A549 treated with Hydrocortisone at 1 μM for 4 hours (cell line): ENCODE data around the gene SRF. TPM values are rescaled to one million over a fixed set of nuclear protein-coding genes. Genes with fewer than 3 reads are reported as not detected.

Experiments
- total RNA-seq: library from RNA; stranded (reverse); fragments of 200-300 nt; extraction: Qiagen RNA extraction; gene quantifications from 5 replicates; pipeline ENCODE4 v1.2.3, GENCODE V29; 2022

Gene SRF
- 13.9 to 17.0 TPM (median 15.7 TPM) in 5 replicates for total RNA-seq

GRCh38 chr6:43170931-43171706, at the start of gene SRF:
TSS of gene SRF (plus strand) at chr6:43171269. CDS start at chr6:43171657, 388 bp downstream.

GRCh38 chr6:43181942-43182860, 11.1 kb downstream of the SRF start, which contains the start of gene CUL9:
TSS of gene CUL9 (plus strand) at chr6:43182196. CDS start at chr6:43184311, 2,115 bp downstream.

GRCh38 chr6:43228951-43229802, 58.1 kb downstream of the SRF start, which contains the start of gene DNPH1:
TSS of gene DNPH1 (minus strand) at chr6:43229481. CDS start at chr6:43229456, 25 bp downstream.

Other genes with a start within 250 kb of the SRF start
- 36.4 to 43.0 TPM (median 40.4 TPM) in 5 replicates for gene CNPY3, start 241.8 kb upstream of the SRF start, total RNA-seq
- gene GNMT, start 210.5 kb upstream of the SRF start, total RNA-seq = 0.13 to 0.31 TPM (median 0.21 TPM) in 3 of 5 replicates, not detected in the others
- gene PEX6, start 192.1 kb upstream of the SRF start, total RNA-seq = 7.8 to 9.7 TPM (median 9.0 TPM) in 5 replicates
- 23.1 to 33.3 TPM (median 25.7 TPM) in 5 replicates for gene PPP2R5D, start 186.7 kb upstream of the SRF start, total RNA-seq
- gene MEA1, start 157.3 kb upstream of the SRF start, total RNA-seq = 87.9 to 98.7 TPM (median 90.9 TPM) in 5 replicates
- gene KLHDC3, start 157.0 kb upstream of the SRF start, total RNA-seq = 27.1 to 27.9 TPM (median 27.6 TPM) in 5 replicates
- 65.6 to 79.1 TPM (median 68.6 TPM) in 5 replicates for gene RRP36, start 149.6 kb upstream of the SRF start, total RNA-seq
- 6.5 to 8.8 TPM (median 7.8 TPM) in 5 replicates for gene CUL7, start 117.4 kb upstream of the SRF start, total RNA-seq
- 52.9 to 63.2 TPM (median 55.8 TPM) in 5 replicates for gene MRPL2, start 111.8 kb upstream of the SRF start, total RNA-seq
- 6.3 to 8.2 TPM (median 6.7 TPM) in 5 replicates for gene KLC4, start 111.6 kb upstream of the SRF start, total RNA-seq
- gene PTK7, start 95.0 kb upstream of the SRF start, total RNA-seq = 3.9 to 5.1 TPM (median 4.6 TPM) in 5 replicates
- 7.7 to 9.5 TPM (median 8.8 TPM) in 5 replicates for gene CUL9, start 10.9 kb downstream of the SRF start, total RNA-seq
- 64.3 to 99.4 TPM (median 97.9 TPM) in 5 replicates for gene DNPH1, start 58.2 kb downstream of the SRF start, total RNA-seq
- 0.05 to 0.07 TPM (median 0.06 TPM) in 5 replicates for gene TTBK1, start 72.2 kb downstream of the SRF start, total RNA-seq
- not detected in 5 replicates for gene SLC22A7, start 127.0 kb downstream of the SRF start, total RNA-seq
- gene CRIP3, start 137.6 kb downstream of the SRF start, total RNA-seq = 0.31 to 0.45 TPM (median 0.37 TPM) in 4 of 5 replicates, not detected in the other
- gene ZNF318, start 198.4 kb downstream of the SRF start, total RNA-seq = 3.6 to 6.7 TPM (median 5.0 TPM) in 5 replicates